RCC 7860 (cell line): ENCODE results near the gene THAP2.

Experiments used
- DNase-seq: peaks from one replicate; pipeline ENCODE4 v3.0.0-alpha.2; 2015; ENCODE audit warnings: low spot score
- FAIRE-seq: peaks from 2 replicates; lab custom pipeline; 2012; peaks lifted over from hg19 to GRCh38; lab: Jason Lieb, UNC

The THAP2 gene

DNA sequence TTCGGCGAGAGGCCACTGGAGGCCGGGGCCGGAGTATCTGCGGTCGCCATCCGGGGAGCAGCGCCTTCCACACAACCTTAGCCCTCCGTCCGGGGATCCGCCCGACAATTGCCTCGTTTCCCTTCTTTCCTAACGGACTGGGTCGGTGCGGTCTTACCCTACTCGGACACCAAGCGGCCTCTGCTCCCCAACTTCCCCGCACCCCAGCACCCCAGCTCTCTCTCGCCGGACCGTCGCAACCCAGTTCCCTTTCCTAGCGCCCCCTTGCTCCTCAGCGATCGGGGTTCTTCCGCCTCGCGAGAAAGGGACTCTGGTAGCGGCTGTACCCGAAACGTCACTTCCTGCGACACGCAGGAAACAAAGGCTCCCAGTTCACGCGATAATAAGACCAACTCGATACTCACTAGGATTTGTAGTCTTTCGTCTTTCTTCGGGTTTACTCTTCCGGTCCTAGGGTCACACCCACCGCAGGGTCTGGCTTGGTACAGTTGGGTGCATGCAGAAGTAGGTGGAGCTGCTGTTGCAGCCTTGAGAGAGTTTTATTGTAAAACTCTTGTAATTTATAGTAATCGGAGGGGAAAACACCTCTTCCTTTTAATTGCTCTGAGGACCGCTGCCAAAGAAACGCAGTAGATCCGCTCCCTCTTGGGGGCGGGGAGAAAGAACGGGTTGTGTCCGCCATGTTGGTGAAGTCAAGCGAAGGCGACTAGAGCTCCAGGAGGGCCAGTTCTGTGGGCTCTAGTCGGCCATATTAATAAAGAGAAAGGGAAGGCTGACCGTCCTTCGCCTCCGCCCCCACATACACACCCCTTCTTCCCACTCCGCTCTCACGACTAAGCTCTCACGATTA lies at the start of gene THAP2, which contains the start of gene ZFC3H1:
Gene THAP2 (plus strand): TSS at position 741 of the 850 bp plus-strand sequence. CDS start 209 bp downstream, outside the sequence.
Gene ZFC3H1 (minus strand): TSS at position 288 of the 850 bp plus-strand sequence. CDS start 238 bp downstream, at position 50.
- FAIRE-seq: peak; percentile 88
- peak; percentile 99 for DNase-seq

DNA sequence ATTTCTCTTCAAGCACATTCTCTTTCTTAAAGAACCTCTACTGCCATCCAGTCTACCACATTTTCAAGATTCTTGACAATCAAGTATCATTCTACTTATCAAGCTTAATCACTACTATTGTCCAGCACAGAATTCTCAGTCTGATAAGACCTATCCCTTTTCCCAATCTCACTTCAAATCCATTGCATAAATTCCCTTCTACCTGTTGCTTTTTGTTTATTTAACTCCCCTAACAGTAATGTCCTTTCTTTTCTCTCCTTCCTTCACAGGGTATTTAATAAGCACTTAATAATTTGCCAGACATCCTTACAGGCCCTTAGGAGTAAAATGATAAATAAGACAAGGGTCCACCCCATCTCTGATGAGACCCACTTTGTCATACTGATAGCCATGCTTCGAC lies 42.2 kb upstream of the THAP2 start:
- no peak for DNase-seq
- no peak for FAIRE-seq

DNA sequence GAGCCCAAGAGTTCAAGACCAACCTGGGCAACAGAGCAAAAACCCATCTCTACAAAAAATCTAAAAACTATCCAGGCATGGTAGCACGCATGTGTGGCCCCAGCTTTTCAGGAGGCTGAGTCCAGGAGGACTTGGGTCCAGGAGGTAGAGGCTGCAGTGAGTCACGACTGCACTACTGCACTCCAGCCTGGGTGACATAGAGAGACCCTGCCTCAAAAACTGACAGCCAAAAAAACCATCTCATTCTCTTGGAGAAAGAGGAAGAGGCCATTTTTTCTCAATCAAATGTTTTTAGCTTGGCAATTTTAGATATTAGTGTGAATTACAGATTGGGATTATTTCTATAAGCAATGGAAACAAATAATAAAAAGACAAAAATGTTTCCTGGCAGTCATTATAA lies 38.6 kb upstream of the THAP2 start:
- FAIRE-seq (no peak), DNase-seq (no peak)

DNA sequence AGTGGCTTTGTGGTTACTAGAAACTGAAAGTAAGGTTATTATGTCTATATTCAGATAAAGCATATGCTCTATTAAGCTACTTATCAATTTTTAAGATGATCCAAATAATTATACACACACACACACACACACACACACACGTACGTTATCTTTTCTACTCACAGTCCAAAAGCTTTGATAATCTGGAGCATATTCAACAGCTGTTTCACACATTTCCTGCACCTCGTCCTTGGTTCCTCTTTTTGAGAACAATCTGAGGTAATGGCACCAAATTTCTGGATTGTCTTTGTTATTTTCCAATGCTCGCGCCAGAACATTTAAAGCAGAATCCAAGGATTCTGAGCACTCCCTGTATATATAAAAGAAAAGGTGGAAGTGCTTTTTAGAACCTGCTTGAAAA lies 38.0 kb upstream of the THAP2 start:
- FAIRE-seq (no peak), DNase-seq (no peak)

DNA sequence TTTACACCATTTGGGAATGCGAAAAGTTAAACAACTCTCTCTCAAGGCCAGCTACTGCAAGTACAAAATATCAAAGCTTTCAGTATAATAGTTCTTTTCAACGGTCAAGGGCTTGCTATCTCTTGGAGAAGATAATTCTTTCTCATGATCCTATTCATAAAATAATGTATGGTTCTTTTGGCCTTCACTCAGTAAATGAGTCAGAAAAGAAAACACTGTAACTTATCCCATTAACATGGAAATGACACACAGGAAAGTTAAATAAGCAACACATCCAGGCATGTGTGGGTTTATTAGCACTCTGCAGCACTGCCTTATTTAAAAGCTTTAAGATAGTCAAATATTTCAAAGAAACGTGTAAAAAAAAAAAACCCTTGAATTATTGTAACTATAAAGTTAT lies 37.3 kb upstream of the THAP2 start:
- FAIRE-seq (no peak), DNase-seq (no peak)

DNA sequence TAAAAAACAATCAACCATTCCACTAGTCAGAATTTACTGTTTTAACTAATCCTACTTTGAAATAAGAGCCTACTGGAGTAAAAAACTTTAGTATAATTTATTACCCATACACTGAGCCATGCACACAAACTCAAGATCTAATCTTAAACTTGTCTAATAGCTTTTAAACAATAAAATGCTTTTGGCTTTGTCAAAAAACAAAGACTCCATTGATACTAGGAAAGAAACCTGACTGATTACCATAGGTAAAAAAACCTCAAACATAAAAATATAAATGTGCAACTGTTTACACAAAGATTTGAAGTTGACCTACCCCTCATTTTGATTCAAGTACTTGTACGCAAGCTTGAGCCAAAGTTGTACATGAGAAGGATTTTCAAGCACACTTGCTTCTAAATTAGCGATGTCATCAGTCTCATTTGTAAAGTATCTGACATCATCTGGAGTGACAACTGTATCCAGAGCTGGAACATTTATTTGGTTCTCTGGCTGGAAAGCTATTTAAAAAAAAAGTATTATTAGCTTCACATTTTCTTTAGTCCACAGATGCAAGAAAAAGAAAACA lies 36.6 kb upstream of the THAP2 start:
- FAIRE-seq: no peak

DNA sequence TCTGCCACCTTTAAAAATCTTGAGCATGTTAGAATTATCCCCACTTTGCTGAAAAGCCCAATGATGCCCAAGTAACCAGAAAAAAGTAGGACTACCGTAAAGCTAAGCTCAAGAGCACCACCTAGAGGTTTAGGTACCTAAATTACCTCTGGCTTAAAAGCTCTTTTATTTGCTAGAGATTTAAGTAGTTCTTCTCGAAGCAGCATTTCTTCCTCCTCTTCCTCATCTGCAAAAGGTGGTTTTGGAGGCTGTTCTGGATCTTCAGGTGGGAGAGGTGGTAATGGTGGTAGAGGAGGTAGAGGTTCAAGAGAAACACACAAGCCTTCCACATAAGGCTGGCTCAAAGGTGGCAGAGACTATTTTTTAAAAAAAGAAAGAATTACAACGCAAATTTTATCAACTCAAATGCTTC lies 27.4 kb upstream of the THAP2 start:
- no peak for FAIRE-seq
- peak; percentile 39 for DNase-seq

More for the DNA sequence above, 36.6 kb upstream of the THAP2 start:
- DNase-seq: no peak

DNA sequence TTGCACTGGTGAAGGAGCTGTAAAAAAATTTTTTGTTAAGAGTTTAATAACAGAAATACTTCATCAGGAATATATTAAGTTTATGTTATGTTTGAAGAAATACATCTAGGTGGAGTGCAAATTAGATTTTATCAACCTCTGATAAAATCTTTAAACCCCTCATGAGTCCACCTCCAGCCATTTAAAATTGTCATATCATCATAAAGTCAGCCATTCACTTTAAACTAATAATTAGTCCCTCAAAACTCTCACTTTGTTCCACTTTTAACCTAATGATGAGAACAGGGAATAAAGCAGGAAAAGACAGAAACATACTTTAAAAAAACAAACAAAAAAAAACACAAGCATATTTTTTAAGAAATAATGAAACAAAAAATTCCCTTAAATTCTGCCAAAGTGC lies 25.6 kb upstream of the THAP2 start:
- DNase-seq (no peak), FAIRE-seq (no peak)

DNA sequence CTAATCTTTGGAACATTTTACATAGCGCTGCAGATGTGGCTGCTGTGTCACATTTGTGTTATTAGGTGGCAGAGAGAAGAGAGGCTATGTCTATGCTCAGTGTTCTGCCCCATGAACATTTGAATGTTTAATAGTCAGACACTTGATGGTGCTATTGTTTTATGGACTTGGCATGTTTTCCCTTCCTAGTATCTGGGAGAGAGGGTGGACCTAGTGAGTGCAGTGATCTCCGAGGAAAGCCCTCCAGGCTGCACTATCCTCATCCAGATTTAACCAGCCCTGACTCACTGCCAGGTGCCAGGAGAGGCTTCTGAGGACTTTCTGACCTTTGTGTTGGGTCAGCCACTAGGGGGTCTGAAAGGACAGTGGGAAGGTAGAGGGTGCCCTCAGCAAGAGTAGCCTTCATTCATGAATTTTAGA lies 24.8 kb upstream of the THAP2 start:
- no peak for FAIRE-seq

DNA sequence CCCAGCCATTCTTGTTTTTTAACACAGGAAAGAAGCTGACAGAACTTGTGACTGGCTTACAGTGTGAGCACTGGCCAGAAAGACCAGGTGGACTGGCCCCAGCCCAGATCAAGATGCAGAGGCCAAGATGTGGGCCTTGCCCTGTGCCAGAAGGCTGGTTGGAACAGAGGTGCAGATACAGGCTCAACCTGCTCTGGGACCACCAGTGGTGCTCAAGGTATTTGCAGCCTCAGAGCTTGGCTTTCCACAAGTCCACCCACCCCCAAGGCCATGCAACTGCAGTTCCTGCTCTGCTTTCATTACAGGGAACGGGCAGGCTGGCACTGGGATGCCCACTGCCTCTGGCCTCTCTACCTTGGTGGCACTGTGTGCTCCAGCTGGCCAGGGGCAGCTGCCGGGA lies 23.8 kb upstream of the THAP2 start:
- FAIRE-seq (no peak), DNase-seq (no peak)

More for the DNA sequence above, 24.8 kb upstream of the THAP2 start:
- DNase-seq: no peak

DNA sequence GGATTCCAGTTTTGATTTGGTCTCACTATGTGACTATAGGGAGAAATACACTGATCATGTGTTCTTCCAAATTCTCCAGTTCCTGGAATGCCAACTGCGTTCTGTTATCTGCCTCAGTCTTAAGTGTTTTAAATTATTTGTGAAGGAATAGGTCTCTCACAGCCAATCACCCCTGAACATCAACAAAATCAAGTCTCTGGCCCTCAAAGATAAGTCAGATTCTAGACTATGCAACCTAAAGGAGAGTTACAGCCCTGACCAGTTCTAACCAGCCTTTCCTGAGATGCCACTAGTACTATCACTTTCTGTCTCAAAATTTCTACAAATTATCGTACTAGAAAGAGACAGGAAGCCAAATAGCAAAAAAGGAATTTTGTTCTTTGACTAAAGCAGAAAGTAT lies 22.7 kb upstream of the THAP2 start:
- FAIRE-seq (no peak), DNase-seq (no peak)

DNA sequence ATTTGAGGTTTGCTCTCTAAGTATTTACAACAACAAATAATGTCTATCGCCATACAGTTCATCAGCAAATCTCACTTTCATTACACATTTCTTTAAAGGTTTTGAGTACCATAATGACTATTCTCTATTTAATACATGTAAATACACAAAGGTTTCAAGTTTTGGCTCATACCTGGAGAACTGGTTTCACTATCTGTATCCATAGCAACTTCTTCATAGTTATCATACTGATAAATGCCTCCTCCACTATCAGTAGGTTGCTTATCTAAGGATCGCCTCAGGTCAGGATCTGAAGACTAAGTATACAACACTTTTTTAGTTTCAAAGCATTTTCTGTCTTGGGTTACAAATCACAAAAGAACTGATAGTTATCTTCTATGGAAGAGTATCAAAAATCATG lies 21.8 kb upstream of the THAP2 start:
- no peak for FAIRE-seq
- no peak for DNase-seq

DNA sequence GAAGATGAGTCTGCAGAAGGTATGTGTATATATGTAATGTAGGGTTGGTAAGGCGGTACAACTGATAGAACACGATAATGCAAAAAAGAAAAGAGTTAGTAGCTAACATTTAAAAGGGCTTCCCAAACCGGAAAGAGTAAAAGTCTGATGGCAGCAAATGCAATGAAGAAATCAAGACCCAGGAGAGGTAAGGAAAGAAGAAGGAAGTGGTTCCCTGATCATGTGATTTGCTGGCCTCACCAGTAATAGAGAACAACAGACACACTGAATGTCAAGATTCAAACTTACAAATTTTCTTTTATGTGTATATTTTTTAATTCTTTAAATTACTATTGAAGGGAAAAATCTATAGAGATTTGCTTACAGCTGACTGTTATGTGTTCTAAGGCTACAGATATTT lies 18.8 kb upstream of the THAP2 start:
- DNase-seq (no peak), FAIRE-seq (no peak)

DNA sequence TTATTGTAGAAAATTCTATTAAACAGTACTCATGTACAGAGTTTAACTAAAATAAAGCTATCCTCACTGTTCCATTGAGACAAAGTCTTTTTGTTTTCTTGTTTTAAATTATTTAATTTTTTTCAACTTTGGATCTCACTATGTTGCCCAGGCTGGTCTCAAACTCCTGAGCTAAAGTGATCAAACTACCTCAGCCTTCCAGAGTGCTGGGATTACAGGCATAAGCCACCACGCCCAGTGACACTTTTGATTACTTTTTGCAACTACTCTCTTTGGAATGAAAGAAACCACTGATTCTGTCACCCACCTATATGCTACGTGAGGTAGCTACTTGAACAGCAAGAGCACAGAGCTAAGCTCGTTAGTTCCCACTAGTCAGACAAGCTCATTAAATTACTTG lies 17.6 kb upstream of the THAP2 start:
- DNase-seq (no peak), FAIRE-seq (no peak)

DNA sequence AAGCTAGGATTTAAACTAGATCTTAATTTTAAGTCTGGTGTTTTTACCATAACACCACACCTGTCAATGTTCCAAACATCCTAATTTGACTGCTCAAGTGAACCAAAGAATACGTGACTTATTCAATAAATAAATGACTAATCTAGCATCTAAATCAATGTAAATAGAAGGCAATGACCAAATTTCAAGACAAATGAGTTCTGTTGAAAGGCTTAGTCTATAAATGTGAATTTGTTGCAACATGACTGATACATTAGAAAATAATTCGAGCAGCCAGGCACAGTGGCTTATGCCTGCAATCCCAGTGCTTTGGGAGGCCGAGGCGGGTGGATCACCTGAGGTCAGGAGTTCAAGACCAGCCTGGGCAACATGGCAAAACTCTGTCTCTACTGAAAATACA lies 15.6 kb upstream of the THAP2 start:
- DNase-seq (no peak), FAIRE-seq (no peak)

DNA sequence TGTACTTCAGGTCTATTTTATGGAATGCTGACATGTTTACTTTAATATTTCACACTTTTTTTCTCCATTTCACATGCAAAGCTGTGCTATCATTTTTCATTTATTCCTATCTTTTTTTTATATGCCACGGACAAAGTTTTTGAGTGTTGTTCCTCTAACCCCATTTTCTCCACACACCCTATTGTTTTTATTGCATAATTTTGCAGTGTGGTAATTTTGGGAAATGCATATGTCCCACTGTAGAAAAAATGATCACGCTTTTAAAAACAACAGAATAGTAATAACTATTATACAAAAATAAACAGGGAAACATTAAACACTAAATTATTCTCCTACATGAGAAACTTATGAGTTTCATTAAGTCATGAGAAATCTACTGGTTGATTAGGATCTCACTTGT lies 14.7 kb upstream of the THAP2 start:
- FAIRE-seq: no peak
- no peak for DNase-seq

DNA sequence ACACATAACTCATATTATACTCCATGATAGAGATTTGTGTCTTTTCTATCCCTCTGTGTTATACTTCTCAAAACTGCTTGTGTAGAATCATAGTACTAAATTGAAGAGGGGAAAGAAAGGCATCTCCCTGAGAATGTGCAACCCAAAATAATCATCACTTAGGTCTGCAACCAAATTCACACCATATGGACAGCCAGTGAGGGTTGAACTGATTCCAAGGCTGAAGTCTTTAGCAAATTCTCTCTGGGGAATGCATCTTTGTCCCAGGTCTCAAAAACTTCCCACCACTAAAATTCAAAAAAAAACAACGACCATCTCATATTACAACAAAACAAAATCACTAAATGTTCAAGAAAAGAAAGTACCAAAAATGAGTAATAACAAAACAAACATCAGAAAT lies 11.4 kb upstream of the THAP2 start:
- DNase-seq (no peak), FAIRE-seq (no peak)

DNA sequence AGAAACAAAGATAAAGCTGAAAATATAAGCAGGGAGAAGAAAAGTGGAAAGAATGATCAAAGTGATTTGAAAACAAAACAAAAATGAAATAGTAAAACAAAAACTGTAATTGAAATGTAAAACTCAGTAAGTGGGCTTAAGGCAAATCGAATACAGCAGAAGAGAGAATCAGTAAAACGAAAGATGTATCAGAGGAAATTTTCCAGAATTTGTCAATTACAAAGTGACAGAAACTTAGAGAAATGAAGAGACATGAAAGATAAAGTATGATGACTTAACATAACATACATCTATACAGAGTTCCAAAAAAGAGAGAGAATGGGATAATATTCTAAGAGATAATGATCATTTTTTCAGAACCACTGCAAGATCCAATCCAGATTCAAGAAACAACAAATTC lies 11.0 kb upstream of the THAP2 start:
- FAIRE-seq (no peak), DNase-seq (no peak)

DNA sequence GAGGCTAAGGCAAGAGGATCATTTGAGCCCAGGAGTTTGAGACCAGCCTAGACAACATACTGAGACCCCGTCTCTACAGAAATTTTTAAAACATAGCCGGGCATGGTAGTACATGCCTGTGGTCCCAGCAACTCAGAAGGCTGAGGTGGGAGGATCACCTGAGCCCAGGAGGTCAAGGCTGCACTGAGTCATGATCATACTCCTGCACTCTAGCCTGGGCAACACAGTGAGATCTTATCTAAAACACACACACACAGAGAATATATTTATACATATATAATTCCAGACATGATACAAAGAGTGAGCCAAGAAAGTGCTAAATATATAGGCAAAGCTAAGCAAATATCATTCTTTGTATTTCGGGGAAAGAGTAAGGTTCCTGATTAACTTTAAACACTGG lies 9.9 kb upstream of the THAP2 start:
- DNase-seq (no peak), FAIRE-seq (no peak)

DNA sequence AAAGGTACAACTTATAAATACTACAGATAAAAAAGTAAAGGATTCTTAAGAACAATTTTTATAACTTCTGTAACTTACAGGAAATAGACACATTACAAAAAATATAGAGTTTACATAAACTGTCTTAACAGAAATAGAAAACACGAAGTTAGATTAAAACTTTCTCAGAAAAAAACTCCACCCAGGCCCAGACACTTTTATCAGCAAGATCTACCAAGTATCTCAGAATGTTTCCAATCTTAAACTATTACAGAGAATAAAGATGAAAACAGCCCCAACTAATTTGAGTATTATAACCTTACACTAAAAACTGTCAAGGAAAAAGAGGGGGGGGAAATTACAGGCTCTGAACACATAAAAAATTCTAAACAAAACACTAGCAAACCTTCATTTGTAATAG lies 8.6 kb upstream of the THAP2 start:
- FAIRE-seq (no peak), DNase-seq (no peak)

DNA sequence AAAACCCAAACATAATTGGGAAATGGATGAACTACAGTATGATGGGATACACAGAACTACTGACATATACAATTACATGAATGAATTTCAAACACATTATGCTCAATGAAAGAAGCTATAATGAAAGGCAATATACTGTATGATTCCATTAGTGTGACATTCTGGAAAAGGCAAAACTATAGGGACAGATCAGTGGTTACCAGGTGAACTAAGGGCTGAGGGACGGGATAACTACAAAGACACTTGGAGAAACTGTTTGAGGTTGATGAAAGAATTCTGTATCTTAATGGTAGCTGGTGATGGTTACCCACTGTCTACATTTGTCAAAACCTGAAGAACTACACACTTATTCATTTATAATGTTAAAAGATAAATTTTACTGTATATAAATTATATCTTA lies 8.2 kb upstream of the THAP2 start:
- FAIRE-seq: no peak
- no peak for DNase-seq

DNA sequence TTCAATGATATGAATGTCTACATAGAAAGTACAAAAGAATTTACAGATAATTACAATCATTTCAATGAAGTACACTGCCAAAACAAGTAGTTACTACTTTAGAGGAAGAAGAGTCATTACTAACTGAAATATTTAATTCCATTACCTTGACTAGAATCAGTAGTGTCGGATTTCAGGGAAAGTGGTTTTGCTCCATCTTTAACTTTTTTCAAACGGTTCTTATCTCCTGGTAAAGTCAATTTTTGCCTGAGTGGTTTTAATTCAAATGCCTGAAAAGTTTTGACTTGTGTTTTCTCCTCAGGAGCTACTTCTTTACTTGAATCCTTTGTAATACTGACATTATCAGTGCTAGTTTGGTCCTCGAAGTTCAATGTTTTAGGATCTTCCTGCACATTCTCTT lies 7.4 kb upstream of the THAP2 start:
- DNase-seq (no peak), FAIRE-seq (no peak)
